NOMO-1 treated with DMSO at 0.1 percent for 48 hours (cell line): Measurements from ENCODE around the gene SPANXN3.
"Not testable (repeated sequence)": the region's sequence is repeated elsewhere in the genome, so short reads cannot be mapped to it uniquely, and the experiment has no call there.

Experiments
- DNase-seq: peaks from one replicate; lab custom pipeline; 2025; ENCODE audit not compliant: unreplicated experiment; lab: John Stamatoyannopoulos, UW

The SPANXN3 gene

GRCh38 chrX:143517375-143517774 lies at the start of gene SPANXN3:
Gene SPANXN3, minus strand, starts transcription at chrX:143517475. Its CDS starts 84 bp downstream, at chrX:143517391.
- DNase-seq: not testable (repeated sequence)

GRCh38 chrX:143536176-143536575 lies 18.9 kb upstream of the SPANXN3 start:
- DNase-seq: no peak

- not testable (repeated sequence) for DNase-seq
Measured at GRCh38 chrX:143502196-143502595, 15.1 kb downstream of the SPANXN3 start.

GRCh38 chrX:143500751-143501150 lies 16.5 kb downstream of the SPANXN3 start:
- DNase-seq: no peak

- no peak for DNase-seq
Measured at GRCh38 chrX:143486105-143486504, 31.2 kb downstream of the SPANXN3 start.

GRCh38 chrX:143476751-143477150 lies 40.5 kb downstream of the SPANXN3 start:
- no peak for DNase-seq

- no peak for DNase-seq
Measured at GRCh38 chrX:143472347-143472938, 44.8 kb downstream of the SPANXN3 start.

GRCh38 chrX:143466130-143466529 lies 51.1 kb downstream of the SPANXN3 start:
- no peak for DNase-seq

- DNase-seq: no peak
Measured at GRCh38 chrX:143462696-143463095, 54.6 kb downstream of the SPANXN3 start.

GRCh38 chrX:143461606-143462005 lies 55.7 kb downstream of the SPANXN3 start:
- no peak for DNase-seq
